ENCODE data around the gene KLHL42.
"Not testable (repeated sequence)": the region's sequence is repeated elsewhere in the genome, so short reads cannot be mapped to it uniquely, and the experiment has no call there.

KLHL42 gene

GRCh38 chr12:27779920-27780611, at the start of gene KLHL42, which contains the start of gene MANSC4:
KLHL42 (plus strand) TSS chr12:27780233; CDS start chr12:27780331, 98 bp downstream.
MANSC4 (minus strand) TSS chr12:27780236; CDS start chr12:27771276, 8,960 bp downstream.
- peak; percentile 61 for DNase-seq (ENCODE audit: low spot score)

GRCh38 chr12:27732281-27732680, 47.8 kb upstream of the KLHL42 start:
- DNase-seq (ENCODE audit: low spot score), result no peak

GRCh38 chr12:27733052-27733656, 46.9 kb upstream of the KLHL42 start:
- DNase-seq (ENCODE audit: low spot score), result peak; percentile 15

GRCh38 chr12:27733791-27734190, 46.2 kb upstream of the KLHL42 start:
- no peak for DNase-seq (ENCODE audit: low spot score)

GRCh38 chr12:27734321-27734720, 45.7 kb upstream of the KLHL42 start:
- not testable (repeated sequence) for DNase-seq (ENCODE audit: low spot score)

GRCh38 chr12:27743601-27744000, 36.4 kb upstream of the KLHL42 start:
- DNase-seq (ENCODE audit: low spot score), result no peak

GRCh38 chr12:27745734-27746133, 34.3 kb upstream of the KLHL42 start:
- DNase-seq (ENCODE audit: low spot score), result not testable (repeated sequence)

GRCh38 chr12:27747111-27747820, 32.8 kb upstream of the KLHL42 start:
- DNase-seq (ENCODE audit: low spot score), result no peak

- no peak for DNase-seq (ENCODE audit: low spot score)
These were observed 28.5 kb upstream of the KLHL42 start for GRCh38 chr12:27751386-27752047.

GRCh38 chr12:27754795-27755194, 25.2 kb upstream of the KLHL42 start:
- no peak for DNase-seq (ENCODE audit: low spot score)

GRCh38 chr12:27756670-27757195, 23.3 kb upstream of the KLHL42 start:
- DNase-seq (ENCODE audit: low spot score), result no peak

- no peak for DNase-seq (ENCODE audit: low spot score)
These were observed 17.3 kb upstream of the KLHL42 start for GRCh38 chr12:27762757-27763156.

GRCh38 chr12:27766587-27766986, 13.4 kb upstream of the KLHL42 start:
- DNase-seq (ENCODE audit: low spot score), result no peak

- DNase-seq (ENCODE audit: low spot score), result no peak
These were observed 10.8 kb upstream of the KLHL42 start for GRCh38 chr12:27769142-27769673.

- no peak for DNase-seq (ENCODE audit: low spot score)
These were observed 8.3 kb upstream of the KLHL42 start for GRCh38 chr12:27771481-27772327.

GRCh38 chr12:27772328-27773049, 7.5 kb upstream of the KLHL42 start:
- no peak for DNase-seq (ENCODE audit: low spot score)

- no peak for DNase-seq (ENCODE audit: low spot score)
These were observed 2.9 kb upstream of the KLHL42 start for GRCh38 chr12:27777141-27777540.

- DNase-seq (ENCODE audit: low spot score), result no peak
These were observed 1.8 kb upstream of the KLHL42 start for GRCh38 chr12:27778206-27778605.

GRCh38 chr12:27779416-27779919, 565 bp upstream of the KLHL42 start:
- no peak for DNase-seq (ENCODE audit: low spot score)

Measured in CD4-positive, alpha-beta T cell treated with Interleukin-6 at 100 ng/mL for 8 hours (primary cell).